Measurements from ENCODE around the gene DAP3.

DNA sequence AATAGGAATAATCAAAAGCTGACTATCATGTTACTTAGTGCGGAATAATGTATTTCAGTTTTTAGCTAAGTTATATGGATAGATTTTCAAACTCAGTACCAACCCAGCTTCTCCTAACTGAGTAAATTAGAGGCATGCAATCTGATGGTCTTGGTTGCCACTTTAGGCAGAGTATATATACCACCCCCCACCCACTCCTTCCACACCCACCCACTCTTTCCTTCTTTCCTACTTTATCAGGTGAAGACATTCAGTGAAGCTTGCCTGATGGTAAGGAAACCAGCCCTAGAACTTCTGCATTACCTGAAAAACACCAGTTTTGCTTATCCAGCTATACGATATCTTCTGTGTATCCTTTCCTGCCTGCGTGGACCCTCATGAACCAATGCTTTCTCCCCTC, 36.3 kb downstream of the DAP3 start:
- TF ChIP-seq EZH2phosphoT487 (IDR thresholded peaks at IDR 0.05; ENCODE audit: insufficient read depth, low read depth), result no peak
- TF ChIP-seq EZH2 (IDR thresholded peaks at IDR 0.05; ENCODE audit: insufficient read depth, poor library complexity, severe bottlenecking), result no peak

Data from GM23248 (cell line).